ENCODE results near the gene RGL4. TPM values are rescaled to one million over a fixed set of nuclear protein-coding genes. Genes with fewer than 3 reads are reported as not detected.
"Not testable (repeated sequence)": the region's sequence is repeated elsewhere in the genome, so short reads cannot be mapped to it uniquely, and the experiment has no call there.

Gene RGL4
- total RNA-seq, 1 donor from 2014 or later = not detected

DNA sequence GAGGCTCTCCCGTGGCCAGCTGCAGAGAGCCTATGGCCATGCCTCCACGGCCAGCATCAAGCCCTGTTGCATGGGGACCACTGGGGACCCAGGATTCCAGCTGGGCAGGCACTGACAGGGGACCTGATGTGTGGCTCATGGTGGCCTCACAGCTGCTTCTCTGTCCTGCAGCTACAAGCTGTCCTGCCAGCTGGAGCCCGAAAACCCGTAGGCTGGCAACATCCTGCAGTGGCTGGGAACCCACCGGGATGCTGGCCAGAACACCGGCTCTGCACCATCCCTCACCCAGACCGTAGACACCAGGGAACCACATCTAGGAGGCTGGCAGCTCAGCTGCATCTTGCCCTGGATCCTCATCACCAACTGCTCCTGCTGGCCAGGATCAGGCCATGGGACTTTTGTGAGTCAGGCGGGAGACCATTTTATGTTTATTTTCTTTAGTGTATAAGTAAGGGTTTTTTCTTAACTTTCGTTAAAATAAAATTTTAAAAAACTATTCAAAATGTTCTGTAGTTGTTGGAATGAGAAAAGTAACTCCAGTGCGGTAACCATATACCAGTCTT lies 7.9 kb downstream of the RGL4 start:
- no peak for DNase-seq

DNA sequence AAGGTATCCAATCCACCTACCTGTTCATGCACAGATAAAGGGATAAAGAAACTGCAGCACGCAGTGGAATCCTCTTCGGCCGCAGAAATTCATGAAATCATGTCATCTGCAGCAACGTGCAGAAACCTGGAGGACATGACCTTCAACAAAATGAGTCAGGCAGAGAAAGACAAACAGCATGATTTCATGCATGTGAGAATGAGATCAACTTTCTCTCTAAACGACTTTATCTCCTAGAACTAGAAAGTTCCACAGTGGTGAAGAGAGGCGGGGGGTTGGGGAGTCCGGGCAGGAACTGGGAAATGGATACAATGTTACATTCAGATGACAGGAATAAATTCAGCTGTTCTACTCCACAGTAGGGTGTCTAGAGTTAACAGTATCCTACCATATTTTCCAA lies 9.9 kb downstream of the RGL4 start:
- no peak for DNase-seq

DNA sequence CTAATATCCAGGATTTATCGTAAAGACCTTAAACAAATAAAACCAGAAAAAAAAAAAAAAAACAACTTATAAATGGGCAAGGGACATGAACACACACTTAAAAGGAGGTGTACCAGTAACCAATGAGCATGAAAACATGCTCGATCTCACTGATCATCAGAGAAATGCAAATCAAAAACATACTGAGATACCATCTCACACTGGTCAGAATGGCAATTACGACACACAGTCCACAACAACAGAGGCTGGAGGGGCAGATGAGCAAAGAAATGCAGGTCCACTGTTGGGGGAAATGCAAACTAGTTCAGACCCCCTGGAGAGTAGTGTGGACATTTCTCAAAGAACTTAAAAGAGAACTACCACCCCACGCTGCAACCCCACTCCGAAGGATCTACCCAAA lies 13.2 kb downstream of the RGL4 start:
- DNase-seq = no peak

DNA sequence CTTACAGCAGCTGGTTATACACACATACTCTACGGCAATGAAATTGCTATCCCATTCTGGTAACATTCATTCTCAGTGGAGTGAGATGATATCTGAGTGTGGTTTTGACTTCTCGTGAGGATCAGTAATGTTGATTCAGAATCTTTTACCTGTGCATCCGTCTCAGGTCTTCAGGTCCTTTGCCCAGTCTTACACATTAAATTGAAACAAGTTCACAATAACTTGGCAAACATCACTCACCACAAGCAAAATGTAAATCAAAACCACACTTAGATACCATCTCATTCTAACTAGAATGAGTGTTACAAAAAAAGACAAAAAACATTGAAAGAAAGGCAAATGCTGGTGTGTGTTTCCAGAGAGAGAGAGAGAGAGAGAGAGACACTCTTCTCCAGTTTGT lies 14.0 kb downstream of the RGL4 start:
- no peak for DNase-seq

DNA sequence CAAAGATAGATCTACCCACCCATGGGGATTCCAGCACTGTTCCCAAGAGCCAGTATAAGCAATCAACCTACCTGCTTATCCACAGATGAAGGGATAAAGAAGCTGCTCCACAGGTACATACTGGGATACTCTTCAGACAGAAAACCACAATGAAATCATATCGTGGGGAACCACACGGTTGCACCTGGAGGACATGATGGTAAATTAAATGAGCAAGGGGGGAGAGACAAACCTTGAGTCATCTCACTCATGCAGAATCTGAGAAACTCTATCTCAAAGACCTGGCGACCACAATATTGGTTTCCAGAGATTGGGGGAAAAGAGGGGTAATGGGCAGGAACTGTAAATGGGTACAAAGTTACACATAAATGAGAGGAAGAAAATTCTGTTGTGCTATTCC lies 14.5 kb downstream of the RGL4 start:
- no peak for DNase-seq

DNA sequence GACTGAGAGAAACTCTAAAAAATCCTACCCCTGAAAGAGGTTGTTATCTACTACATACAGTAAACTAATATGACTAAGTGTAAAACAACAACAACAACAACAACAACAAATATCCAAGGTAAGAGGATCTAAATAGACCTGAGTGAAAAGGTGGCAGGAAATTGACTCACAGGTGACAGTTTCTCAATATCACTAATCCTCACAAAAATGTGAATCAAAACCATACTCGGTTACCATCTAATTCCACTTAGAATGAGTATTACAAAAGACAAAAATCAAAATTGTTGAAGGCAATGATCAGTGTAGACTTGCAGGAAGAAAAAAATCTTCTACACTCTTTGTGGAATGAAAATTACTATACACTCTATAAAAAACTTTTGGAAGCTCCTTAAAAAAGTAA lies 17.5 kb downstream of the RGL4 start:
- no peak for DNase-seq

DNA sequence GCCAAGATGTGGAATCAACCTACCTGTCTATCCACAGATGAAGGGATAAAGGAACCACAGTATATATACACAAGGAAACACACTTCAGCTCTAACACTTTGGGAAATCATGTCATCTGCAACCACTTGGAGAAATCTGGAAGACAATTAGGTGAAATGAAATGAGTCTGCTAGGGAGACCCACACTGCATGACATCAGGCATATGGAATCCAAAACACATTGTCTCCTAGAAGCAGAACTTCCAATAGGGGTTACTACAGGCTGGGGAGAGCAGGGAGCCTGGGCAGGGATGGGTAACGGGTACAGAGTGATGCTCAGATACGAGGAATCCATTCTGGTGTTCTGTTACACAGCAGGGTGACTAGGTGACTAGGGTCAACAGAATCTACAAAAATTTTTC lies 18.3 kb downstream of the RGL4 start:
- no peak for DNase-seq

DNA sequence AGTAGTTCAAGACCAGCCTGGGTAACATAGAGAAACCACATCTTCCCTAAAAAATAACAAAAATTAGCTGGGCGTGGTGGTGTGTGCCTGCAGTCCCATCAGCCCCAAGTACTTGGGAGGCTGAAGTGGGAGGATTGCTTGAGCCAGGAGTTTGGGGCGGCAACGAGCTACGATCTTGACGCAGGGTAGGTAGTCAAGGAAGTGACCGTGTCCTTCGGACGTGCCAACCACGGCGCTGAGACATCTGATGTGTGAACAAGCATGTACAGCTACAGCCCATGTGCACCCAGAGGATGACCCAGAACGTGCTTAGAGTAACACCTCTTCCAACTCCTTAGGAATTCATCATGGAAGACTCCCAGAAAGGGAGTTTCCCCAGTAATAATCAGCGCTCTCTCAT lies 21.4 kb downstream of the RGL4 start:
- no peak for DNase-seq

DNA sequence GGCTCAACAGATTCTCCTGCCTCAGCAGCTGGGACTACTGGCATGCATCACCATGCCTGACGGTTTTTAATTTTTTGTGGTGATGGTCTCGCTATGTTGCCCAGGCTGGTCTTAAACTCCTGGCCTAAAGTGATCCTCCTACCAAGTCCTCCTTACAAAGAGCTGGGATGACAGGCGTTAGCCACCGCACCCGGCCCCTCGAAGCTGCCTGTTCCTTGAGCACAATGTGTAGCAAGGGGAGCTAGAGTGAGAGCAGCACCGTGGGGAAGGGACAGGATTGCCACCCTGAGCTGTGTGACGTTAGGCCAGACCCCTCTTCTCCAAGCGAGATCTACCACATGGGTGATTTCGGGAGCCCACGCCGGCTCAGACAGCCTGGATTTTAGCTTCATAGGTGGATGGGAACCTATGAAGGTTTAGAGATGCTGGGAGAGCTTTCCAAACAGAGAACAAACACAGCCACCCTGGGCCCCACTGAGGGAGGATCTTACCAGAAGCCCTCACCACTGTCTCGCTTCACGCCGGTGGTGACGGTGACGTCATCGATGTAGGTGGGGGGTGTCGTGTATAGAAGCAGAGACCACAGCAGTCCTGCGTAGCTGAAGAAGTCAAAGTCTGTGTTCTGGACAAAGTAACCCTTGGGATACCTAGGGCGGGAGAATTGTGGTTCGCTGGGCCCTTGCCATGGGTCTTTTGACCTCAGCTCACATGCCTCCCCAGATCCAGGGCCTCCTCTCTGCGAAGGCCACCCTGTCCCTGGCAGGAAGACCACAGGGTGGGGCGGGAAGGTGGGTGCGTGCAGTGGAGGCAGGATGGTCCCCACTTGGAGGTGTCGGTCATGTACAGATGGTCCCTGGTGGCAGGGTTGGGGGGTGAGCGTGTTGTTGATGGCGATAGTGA lies 23.1 kb downstream of the RGL4 start:
- no peak for DNase-seq

DNA sequence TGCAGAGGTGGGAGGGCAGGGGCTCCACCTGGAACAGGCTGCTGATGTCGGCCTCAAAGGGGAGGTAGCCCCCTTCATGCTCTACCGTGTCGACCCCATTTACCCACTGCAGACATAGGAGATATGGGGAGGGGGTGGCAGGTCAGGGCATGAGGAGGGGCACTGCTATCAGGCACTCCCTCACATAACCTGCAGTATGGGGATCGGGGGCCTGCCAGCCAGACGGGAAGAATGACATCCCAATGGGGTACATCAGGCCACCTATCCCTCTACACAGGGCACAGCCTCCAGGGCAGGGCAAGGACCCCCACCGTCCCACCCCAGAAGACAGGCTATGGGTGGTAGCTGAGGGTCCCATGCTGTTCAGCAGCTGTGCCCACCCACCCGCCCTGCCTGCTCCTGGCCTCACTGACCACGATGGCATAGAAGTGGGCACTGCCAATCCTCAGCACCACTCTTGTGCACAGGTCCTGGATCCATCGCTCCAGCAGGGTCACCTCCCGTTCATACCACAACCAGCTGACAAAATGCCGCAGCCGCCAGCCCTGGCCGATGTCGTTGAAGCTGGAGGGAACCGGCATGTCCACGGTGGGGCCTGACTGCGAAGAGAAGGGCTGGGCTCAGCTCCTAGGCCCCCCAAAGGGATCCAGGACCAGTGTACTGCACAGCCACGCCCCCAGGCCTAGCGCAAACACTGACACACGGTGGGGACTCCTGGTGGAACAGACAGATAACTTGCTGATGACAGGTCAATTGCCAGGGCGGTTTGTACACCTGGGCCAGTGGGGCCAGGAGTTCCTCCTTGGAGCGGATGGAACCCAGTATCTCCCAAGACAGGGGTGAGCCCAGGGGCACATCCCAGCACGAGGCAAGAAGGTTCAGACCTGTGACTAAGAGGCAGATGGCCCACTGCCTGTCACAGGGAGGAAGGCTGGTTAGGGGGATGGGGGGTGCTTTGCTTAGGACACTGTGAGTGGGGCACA lies 24.1 kb downstream of the RGL4 start:
- no peak for DNase-seq

DNA sequence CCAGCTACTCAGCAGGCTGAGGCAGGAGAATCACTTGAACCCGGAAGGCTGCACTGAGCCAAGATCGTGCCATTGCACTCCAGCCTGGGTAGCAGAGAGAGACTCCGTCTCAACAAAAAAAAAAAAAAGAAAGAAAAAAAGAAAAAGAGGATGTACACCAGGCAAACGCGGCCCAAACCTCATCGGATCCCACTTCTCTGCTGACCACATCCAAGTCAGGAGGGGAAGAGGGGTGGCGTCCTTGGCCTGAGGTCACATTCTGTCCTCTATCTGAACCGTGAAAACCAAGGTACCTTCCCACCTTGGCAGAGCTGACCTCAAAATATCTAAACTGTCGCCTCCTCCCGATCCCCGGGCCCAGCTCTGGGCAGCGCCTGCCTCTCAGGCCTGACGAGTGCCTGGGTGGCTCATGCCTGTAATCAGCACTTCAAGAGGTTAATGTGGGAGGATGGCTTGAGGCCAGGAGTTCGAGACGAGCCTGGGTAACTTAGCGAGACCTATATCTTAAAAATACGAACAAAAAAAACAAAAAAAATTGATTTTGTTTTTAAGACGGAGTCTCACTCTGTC lies 25.1 kb downstream of the RGL4 start:
- DNase-seq = no peak

DNA sequence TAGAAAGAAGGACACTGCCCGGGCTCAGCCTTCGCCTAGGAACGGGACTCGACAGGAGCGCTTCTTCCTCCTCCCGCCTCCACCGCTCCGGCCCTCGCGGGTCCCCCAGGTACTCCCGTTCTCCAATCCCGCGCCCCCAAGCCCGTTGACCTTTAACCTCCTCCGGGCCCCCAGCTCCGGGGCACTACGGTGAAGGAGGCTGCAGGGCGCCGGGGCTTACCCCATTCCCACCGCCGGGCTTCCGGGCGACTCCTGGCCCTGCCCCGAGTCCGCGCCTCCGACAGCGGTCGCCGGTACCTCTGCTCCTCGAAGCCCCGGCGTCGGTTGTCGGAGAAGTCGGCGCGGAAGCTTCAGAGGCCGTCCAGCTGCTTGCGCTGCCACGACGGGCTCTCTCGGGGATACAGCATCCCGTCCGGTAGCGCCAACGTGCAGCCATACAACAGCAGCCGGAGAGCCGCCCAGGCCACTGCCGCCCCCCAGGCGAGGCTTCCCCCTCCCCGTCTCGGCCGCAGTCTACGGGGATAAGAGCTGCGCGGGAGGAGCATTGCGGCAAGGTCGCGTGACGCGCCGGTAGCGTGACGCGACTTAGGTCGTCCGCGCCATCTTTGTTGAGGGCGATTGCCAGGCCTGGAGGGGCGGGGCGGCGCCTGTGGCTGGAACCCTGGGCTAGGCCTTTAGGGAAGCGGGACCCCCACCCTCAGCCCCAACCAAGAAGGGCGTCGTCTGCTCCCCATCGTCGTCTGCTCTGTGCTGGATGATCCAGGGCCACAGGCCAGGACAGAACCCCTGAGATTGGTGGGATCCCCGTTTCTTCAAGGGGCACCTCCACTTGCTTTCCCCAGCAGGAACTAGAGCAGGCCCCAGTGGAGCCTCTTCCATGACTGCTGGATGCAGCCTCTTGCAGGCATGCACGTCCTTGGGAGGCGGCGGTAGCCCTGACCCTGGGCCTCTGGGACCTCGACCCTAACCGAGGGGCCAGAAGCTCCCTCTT lies 26.3 kb downstream of the RGL4 start:
- DNase-seq = peak; percentile 91

DNA sequence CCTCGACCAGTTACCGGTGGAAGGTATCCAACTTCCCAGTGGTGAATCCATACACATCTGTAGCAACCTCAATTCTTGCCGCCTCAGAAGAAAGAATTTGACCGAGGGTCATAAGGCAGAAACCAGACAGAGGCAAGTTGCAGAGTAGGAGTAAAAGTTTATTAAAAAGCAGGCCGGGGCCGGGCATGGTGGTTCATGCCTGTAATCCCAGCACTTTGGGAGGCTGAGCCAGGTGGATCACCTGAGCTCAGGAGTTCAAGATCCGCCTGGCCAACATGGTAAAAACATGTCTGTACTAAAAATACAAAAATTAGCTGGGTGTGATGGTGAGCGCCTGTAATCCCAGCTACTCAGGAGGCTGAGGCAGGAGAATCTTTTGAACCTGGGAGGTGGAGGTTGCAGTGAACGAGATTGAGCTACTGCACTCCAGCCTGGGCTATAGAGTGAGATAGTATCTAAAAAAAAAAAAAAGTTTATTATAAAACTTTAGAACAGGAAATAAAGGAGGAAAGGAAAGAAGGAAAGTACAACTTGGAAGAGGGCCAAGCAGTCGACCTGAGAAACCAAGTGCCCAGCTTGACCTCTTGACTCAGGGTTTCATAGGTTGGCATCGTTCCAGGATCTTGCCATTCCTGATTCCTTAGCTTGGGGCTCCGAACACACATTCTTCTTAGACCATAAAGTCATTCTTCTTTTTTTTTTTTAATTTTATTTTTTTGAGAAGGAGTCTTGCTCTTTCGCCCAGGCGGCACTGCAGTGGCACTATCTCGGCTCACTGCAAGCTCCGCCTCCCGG lies 27.8 kb downstream of the RGL4 start:
- no peak for DNase-seq

DNA sequence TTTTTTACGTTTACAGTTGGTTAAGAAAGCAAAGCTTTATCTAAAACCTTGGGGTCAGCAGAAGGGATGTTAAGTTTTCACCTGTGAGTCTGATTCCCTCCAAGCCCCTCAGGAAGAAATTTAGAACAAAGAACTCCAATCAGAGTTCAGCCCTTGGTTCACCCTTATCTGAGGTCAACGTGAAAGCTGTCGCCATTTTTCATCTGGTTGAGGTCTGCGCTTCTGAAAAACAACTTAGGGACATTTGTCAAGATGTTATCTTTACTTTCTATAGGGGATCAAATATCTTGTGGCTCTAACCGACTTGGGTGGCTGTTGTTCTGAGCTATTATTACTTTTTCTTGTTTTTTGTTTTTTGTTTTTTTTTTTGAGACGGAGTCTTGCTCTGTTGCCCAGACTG lies 30.0 kb downstream of the RGL4 start:
- DNase-seq = no peak

DNA sequence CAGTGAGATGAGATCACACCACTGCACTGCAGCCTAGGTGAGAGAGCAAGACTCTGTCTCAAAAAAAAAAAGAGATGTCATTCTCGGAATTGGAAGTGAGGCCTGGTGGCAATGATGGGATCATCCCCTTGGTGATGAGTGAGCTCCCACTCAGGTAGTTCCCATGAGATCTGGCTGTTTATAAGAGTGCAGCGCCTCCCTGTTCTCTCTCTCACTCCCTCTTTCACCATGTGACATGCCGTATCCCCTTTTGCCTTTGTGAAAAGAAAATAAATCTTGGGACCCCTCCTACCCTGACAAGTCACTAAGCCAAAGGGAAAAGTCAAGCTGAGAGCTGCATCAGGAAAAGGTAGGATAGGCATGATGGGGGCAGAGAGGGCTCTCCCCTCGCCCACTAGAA lies 31.3 kb downstream of the RGL4 start:
- DNase-seq = no peak

DNA sequence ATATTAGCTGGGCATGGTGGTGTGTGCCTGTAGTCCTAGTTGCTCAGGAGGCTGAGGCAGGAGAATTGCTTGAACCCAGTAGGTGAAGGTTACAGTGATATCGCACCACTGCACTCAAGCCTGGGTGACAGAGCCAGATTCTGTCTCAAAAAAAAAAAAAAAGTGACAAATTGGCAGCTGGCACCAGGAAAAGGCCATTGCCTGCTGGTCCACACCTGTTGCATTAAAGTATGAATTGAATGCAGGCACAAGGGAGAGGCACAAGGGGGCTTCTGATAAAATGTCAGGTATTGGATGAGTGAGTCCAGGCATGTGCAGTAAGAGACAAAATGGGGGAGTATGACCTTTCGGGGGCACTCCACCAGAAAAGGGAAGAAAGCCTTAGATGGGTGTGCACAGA lies 31.9 kb downstream of the RGL4 start:
- DNase-seq = no peak

DNA sequence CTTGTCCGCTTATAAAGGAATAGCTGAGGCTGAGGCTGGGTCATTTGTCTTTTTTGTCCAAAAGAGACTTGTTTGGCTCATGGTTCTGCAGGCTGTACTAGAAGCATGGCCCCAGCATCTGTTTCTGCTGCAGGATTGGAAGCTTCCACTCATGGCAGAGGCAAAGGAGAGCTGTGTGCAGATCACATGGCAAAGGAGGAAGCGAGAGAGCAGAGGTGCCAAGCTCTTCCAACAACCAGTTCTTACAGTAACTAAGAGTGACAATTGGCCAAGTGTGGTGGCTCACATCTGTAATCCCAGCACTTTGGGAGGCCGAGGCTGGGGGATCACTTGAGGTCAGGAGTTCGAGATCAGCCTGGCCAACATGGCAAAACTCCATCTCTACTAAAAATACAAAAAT lies 37.3 kb downstream of the RGL4 start:
- not testable (repeated sequence) for DNase-seq

DNA sequence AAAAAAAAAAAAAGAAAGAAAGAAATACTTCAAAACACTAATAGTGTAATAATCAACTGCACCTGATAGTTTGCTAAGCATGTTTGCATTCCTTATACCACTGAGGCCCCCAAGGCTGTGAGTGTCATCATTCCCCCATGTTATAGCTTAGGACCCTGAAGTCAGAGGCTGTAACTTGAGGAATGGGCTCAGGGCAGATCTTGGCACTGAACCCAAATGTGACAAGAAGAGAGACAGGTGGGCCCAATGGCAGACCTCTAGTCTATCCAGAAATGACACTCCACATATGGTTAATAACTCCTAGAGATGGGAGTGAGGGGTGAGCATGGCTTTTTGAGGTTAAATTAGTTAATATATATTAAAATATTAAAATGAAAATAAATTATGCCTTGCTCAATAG lies 46.9 kb downstream of the RGL4 start:
- no peak for DNase-seq

DNA sequence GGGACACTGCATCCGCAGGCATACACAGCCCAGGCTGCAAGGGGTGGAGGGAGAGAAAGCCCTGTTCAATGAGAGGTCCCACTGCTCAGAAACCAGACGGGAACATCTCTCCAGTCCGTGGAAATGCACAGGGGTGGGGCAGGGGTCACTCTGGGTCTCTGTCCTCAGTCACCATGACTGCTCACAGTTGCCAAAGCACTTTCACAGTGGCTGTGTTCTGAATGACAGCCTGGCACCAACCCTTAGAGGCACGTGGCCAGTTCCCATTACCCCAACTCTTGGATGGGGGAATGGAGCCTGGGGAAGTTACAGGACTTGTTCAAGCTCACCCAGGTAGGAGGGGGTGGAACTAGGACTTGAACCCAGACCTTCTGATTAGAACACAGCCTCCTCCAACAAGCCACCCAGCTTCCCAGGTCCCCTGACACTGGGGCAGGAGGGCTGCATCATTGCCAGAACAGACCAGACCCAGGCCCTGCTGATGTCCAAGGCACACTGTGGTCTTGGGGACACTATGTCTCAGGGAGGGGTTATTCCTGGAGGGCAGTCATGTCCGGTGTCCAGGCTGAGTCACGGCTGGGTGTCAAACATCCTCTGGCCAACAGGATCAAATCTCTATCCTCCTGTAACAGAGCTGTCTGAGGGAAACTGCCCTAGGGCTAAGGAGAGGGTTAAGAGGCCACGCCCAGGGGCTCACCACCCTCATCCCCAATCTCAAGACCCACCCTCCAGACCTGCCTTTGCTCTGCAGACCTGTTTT lies 51.9 kb downstream of the RGL4 start:
- no peak for DNase-seq

DNA sequence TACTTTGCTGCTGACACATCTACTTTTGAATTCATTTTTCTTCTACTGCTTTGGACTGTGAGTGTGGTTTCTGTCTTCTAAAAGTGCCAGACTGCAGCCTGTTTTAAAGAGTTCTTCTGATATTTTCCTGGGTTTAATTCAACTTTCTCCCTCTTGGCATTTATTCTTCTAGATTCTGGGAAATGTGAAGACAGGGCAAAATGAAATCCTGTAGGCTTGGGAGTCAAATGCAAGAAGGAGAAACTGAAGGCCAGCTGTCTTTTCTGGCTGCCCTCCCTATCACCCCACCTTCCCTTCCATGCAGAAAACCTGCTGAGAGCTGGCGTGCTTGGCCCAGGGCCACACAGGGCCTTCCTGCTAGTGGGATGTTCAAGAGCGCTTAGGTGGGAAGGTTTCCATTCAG lies 52.5 kb downstream of the RGL4 start:
- DNase-seq = no peak
